DMS79 (cell line): ENCODE results near the gene C9orf43.

Experiments
- DNase-seq: peaks from one replicate; lab custom pipeline; 2025; lab: John Stamatoyannopoulos, UW

The C9orf43 gene

GRCh38 chr9:113467183-113467582 lies 56.6 kb downstream of the C9orf43 start:
- DNase-seq, result no peak

DNA sequence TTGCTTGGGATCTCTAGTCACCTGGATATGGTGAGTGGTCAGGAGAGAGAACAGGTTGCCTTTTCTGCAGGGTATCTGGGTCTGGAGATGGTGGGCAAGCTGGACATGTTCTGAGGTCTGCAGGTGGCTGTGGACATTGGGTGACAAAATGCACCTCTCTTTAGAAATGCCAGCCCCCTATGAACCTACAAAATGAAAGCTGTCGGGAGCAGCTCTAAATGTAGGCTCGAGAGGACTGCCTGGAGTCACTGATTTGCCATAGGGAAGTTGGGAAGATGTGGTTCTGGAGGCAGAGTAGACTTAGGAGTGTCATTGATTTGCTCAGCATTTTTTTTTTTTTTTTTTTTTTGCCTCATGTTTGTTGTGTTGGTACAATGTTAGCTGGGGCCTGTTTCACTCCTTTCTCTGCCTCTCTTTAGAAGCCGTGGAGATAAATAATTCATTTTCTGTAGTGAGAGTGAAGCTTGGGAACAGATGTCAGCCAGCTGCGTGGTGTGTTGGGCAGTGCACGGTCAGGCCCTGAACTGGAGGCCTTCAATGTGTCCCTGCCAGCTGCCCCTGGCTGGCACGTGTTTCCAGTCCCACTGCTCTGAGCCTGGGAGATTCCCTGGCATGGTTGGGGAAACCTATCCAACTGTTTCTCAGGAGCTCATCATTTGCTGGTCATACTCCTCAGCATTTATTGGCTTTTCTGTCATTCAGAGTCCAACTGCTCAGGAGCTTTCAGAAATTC lies 58.3 kb downstream of the C9orf43 start:
- no peak for DNase-seq

DNA sequence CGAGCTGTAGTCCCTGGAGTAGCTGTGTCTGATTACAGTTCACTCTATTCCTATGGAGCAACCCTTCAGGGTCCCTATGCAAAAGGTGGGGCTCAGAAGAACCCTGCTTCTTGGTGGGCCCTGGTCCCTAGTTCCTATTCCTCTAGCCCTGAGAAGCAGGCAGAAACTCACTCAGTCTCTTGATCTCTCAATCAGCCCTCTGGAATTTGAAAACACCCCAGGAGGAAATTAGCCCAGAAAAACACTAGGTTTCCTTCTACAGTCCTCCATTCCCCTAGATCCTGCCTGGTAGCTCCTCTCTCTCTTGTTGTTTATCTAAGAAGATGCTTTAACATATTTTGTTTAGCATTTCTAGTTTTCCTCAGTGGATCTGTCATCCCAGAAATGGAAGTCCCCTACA lies 60.6 kb downstream of the C9orf43 start:
- DNase-seq, result no peak

DNA sequence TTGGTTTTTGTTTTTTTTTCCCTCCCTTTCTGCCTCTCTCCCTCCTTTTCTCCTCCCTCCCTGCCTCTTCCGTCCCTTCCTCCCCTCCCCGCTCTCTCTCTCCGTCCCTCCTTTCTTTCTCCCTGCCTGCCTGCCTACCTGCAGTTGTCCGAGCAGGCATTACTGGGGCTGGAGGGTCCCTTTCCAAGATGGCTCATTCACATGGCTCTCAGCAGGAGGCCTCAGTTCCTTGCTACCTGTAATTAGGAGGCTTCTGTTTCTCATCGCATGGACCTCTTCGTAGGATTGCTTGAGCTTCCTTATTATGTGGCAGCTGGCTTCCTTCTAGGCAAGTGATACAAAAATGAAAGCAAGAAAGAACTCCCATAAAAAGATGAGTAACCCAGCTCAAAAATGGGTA lies 61.0 kb downstream of the C9orf43 start:
- no peak for DNase-seq

DNA sequence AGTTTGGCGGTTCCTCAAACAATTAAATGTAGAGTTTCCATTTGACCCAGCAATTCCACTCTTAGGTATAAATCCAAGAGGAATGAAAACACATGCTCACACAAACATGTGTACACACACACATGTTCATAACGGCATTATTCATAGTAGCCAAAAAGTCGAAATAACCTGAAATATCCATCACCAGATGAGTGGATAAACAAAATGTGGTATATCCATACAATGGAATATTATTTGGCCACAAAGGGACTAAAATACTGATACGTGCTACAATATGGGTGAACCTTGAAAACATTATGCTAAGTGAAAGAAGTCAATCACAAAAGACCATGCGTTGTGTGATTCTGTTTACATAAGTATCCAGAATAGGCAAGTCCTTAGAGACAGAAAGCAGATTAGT lies 61.7 kb downstream of the C9orf43 start:
- DNase-seq, result no peak

DNA sequence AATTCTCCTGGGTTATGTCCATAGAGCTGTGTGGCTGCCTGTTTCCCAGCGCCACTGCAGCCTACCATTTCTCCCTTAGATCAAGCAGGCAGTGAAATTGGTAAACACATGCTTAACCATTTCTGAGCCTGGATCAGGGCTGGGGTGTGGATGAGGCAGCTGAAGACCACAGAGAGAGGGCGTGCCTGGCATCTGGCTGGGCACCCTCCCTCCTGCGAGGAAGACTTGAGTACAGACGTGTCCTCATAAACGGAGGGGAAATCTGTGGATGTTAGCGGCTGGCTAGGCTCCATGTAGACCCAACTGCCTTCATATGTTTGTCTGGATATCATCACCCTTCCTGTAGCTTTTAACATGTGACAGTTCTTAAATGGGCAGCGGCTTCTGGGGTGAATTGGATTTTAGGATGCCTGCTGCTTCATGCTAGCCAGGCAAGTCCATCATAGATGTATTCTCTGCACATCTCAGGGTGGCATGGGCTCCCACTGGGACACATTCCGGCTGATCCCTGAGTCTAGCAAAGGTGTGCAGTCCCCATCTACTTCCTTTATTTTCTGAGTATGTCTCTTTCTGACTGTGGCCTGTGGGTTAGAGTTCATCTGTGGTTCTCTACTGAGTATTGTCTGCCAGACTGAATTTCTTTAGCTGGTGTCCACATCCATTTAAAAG lies 63.9 kb downstream of the C9orf43 start:
- DNase-seq, result no peak

- no peak for DNase-seq
Observed at GRCh38 chr9:113475031-113475430, 64.5 kb downstream of the C9orf43 start.

DNA sequence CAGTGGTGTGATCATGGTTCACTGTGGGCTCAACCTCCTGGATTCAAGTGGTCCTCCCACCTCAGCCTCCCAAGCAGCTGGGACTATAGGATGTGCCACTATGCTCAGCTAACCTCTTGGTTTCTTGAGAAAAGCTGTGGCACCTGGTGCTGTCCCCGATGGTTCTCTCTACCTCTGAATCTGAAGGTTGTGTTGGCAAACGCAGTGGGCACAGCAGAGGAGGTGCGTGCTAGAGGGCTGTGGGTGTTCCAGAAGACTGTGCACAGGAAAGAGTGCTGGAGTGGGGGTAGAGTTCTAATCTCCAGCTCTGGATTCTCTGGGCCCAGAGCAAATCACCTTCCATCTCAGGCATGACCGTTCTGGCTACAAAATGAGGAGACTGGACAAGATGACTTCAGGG lies 65.4 kb downstream of the C9orf43 start:
- DNase-seq, result no peak

GRCh38 chr9:113476511-113476916 lies 66.0 kb downstream of the C9orf43 start:
- DNase-seq, result no peak

GRCh38 chr9:113477058-113477457 lies 66.5 kb downstream of the C9orf43 start:
- no peak for DNase-seq

- no peak for DNase-seq
Observed at GRCh38 chr9:113477661-113478060, 67.1 kb downstream of the C9orf43 start.

DNA sequence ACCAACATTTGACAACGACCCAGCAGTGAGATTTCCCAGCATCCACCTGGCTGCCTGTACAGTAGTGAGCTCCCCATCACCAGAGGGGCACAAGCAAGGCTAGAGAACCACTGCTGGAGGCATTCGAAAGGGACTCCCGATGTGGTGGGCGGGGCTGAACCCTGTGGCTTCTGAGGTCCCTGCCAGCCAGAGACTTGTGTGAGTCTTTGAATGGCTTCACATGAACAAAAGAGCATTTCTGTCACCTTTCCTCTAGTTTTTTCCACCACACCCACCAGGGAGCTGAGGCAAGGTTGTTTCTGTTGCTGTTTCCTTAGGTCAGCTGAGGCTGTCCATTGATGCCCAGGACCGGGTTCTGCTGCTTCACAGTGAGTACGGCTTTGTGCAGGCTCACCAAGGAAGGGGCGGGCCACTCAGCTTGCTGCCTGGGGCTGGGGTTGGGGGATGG lies 68.7 kb downstream of the C9orf43 start:
- DNase-seq, result no peak
